Skin epidermis (tissue), 12 donors: ENCODE results near the gene ZNF609.

Source experiments
- H3K27ac ChIP-seq, 21 experiments: fragments of 200-600 bp; sonication (generic) in 11 of 21; one replicate each; pipeline ENCODE4 v1.5.0; 2020; ENCODE audit warnings: mild to moderate bottlenecking in 3 of 21, inconsistent platforms in 2 of 21, moderate library complexity in 2 of 21
- H3K4me3 ChIP-seq, 7 experiments: fragments of 200-600 bp; sonication (generic) in 2 of 7; one replicate each; pipeline ENCODE4 v1.5.0; 2020; ENCODE audit warnings: inconsistent platforms in 2 of 7, mild to moderate bottlenecking in 2 of 7, moderate library complexity in 1 of 7

Gene ZNF609

GRCh38 chr15:64452988-64453688, 7.2 kb upstream of the ZNF609 start:
- peak overlapping the region in 2 of 21 experiments; percentile 26 to 40 for H3K27ac ChIP-seq
- no peak overlapping the region for H3K4me3 ChIP-seq

GRCh38 chr15:64453689-64454037, 6.7 kb upstream of the ZNF609 start:
- Histone ChIP-seq H3K4me3 (no peak overlapping the region), H3K27ac (no peak overlapping the region)

- no peak overlapping the region for H3K4me3 ChIP-seq
- H3K27ac ChIP-seq = no peak overlapping the region
Observed at GRCh38 chr15:64454282-64454681, 6.1 kb upstream of the ZNF609 start.

DNA sequence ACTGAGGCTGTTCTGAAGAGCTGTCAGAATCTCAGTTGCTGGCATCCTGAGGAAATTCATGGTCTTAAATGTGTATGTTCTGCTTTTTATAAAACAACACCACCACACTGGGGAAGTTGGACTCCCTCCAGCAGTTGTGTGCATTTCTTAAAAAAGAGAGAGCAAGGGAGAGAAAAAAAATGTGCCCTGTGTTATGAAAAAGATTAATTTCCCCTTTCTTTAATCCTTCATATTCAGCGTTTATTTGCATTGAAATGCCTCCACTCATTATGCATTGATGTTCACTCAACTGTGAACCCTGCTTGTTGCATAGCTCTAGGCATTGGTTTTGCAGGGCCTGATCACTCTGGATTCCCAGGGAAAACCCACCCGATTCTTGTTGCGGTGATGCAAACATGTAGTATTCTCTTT, 4.4 kb upstream of the ZNF609 start:
- Histone ChIP-seq H3K27ac (peak overlapping the region in 4 of 21 experiments; percentile 7 to 43 (median 15)), H3K4me3 (no peak overlapping the region)

DNA sequence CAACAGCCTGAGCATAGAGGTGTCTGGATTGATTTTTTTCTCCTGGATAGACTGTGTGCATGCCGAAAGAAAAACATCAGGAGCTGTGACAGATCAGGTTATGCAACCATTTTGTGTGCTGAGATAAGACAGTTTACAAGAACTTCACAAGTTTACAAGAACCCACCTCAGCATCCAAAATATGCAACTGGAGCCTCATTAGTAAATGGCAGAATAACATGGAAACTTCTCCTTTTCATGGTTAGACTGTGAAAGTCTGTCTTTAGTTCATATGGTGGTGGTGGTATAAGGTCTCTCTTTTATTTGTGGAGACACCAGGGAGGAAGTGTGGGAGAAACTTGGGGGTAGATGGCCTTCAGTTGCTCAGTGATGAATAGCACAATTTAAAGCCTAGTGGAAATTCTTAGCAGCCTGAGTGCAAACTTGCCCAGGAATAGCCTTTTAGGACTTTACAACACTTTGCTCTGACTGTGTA, 3.7 kb upstream of the ZNF609 start:
- Histone ChIP-seq H3K27ac (peak overlapping the region in 4 of 21 experiments; percentile 7 to 43 (median 16)), H3K4me3 (no peak overlapping the region)

GRCh38 chr15:64459066-64459781, 1.2 kb upstream of the ZNF609 start:
- H3K4me3 ChIP-seq = no peak overlapping the region
- no peak overlapping the region for H3K27ac ChIP-seq

DNA sequence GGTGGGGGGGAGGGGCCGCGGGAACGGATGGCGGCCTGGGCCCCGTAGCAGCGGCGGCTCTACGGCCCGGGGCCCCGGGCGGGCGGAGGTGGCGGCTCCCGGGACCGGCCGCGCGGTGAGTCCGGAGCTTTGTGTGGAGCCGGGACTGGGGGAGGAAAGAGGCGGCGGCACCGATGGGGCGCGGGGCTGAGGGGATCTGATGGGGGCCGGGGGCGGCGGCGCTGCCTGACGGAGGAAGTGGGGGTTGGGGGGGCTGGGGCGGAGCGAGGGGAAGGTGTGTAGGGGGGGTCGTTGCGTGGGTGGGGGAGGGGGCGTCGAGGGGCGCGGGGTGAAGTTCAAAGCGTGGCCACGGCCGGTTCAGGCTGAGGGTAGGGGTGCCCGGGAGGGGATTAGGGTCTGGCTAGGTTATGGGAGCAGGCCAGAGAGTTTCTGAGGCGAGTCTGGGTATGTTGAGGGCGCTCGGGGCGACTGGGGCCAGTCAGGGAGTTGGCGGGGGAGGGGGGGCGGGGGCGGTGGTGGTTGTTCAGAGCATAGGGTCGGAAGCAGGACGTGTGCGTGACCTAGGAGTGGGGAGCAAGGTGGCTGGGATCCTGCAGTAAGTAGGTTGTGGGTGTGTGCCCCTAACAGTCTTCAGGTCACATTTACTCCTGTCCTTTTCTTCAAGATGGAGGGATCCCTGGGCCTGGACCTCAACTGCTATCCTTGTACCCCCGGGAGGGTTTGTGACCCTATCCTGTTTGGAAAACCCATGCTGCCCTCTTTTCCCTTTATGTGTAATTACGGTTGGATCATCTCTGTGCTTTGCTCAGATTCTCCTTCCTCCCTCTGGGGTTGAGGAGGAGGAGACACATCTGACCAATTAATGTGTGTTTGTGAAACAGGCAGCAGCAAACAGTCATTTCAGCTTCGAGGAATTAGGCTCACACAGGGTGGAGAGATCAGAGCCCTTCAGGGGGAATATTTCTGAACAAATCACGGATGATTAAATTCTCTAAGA, 644 bp downstream of the ZNF609 start:
- H3K4me3 ChIP-seq = peak overlapping the region; percentile 59 to 91 (median 73)
- peak overlapping the region; percentile 72 to 96 (median 90) for H3K27ac ChIP-seq

- peak overlapping the region in 19 of 21 experiments; percentile 45 to 96 (median 87) for H3K27ac ChIP-seq
- H3K4me3 ChIP-seq = peak overlapping the region in 6 of 7 experiments; percentile 59 to 91 (median 70)
Observed at GRCh38 chr15:64461721-64462162, 1.4 kb downstream of the ZNF609 start.

DNA sequence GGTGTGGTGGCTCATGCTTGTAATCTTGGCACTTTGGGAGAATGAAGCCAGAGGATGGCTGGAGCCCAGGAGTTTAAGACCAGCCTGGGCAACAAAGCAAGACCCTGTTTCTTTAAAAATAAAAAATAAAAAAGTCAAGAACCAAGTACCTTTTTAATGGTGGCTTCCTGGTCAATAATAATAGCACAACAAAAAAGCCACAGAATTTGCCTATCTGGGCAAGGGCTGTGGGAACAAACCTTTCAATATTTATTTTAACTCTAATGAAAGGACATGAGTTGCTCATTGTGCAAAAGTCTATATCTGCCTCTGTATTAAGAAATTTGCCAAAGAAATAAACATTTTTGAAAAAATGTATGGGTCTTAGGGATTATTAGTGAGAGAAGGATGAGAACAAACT, 2.1 kb downstream of the ZNF609 start:
- Histone ChIP-seq H3K27ac (peak overlapping the region in 6 of 21 experiments; percentile 5 to 94 (median 90)), H3K4me3 (no peak overlapping the region)

DNA sequence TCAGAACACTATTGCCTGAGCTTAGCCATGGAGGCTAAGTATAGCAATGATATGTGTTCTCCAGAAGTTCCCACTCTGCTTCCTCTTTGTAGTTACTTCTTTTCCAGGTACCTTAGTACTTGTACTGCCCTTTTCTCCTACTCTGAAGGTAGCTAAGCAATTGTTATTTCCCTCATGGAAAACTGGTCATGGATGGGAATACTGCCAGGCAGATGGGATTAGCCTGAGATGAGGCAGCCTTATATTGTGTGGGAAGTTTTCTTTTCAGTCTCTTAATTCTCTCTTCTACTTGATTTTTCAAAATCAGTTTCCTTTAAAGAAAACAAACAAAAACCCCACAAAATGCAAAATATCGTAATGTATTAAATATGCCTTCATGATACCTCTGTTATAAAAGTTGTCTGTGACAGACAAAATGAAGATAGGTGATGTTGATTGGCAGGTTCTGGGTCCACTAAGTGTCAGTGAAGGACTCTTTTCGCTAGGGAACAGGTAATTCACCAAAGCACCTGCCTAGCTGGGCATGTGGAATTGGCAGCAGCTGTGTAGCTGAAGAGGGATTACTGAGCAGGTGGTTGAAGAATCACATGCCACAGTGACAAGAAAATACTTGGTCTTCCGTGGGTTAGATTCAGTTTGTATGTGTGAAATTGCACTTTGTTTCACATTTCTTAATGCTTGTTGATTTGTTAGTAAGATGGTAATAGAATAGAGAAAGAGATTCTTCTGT, 4.1 kb downstream of the ZNF609 start:
- peak overlapping the region in 1 of 21 experiments; percentile 37 for H3K27ac ChIP-seq
- H3K4me3 ChIP-seq = no peak overlapping the region

- no peak overlapping the region for H3K27ac ChIP-seq
Observed at GRCh38 chr15:64466408-64467141, 6.2 kb downstream of the ZNF609 start.

DNA sequence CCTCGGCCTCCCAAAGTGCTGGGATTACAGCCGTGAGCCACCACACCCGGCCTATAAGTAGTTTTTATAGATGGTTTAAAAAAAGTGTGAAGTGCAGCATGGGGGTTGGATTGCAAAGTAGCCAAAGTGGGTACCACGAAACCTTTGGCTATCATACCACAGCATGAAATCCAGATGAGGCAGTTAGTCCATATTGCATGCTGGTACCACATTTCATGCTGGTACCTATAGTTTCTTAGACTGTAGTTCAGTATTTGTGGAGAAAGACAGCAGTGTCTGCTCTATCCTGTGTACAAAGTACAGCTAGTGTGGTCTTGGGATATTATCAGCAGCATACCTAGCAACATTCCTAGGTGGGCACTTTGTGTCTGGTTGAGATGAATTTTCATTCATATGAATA, 11.8 kb downstream of the ZNF609 start:
- Histone ChIP-seq H3K4me3 (no peak overlapping the region), H3K27ac (no peak overlapping the region)

More at GRCh38 chr15:64466408-64467141, 6.2 kb downstream of the ZNF609 start:
- H3K4me3 ChIP-seq = no peak overlapping the region

- Histone ChIP-seq H3K27ac (no peak overlapping the region), H3K4me3 (no peak overlapping the region)
Observed at GRCh38 chr15:64474846-64475245, 14.5 kb downstream of the ZNF609 start.

DNA sequence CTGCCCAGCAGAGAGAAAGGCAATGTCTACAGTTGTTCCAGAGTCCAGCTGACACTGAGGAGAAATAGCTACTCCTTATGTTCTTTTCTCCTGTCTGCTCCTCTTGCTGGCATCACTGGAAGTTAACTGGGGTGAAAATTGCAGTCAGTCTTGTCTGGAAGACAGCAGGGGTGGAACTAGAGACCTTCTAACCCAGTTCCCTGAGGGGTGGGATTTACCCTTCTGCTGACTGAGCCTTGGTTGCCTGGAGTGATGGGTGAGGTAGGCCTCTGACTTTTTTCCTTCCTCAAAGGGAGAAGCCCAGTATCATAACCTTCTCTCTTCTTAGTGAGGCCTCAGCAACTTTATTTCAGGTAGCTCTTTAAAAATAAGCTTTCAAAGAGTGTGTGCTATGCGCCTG, 16.2 kb downstream of the ZNF609 start:
- Histone ChIP-seq H3K27ac (peak overlapping the region in 1 of 21 experiments; percentile 3), H3K4me3 (no peak overlapping the region)

GRCh38 chr15:64478863-64479262, 18.5 kb downstream of the ZNF609 start:
- H3K27ac ChIP-seq = peak overlapping the region in 1 of 21 experiments; percentile 14

GRCh38 chr15:64480891-64481290, 20.5 kb downstream of the ZNF609 start:
- H3K27ac ChIP-seq = no peak overlapping the region
- H3K4me3 ChIP-seq = no peak overlapping the region

More at GRCh38 chr15:64478863-64479262, 18.5 kb downstream of the ZNF609 start:
- no peak overlapping the region for H3K4me3 ChIP-seq

DNA sequence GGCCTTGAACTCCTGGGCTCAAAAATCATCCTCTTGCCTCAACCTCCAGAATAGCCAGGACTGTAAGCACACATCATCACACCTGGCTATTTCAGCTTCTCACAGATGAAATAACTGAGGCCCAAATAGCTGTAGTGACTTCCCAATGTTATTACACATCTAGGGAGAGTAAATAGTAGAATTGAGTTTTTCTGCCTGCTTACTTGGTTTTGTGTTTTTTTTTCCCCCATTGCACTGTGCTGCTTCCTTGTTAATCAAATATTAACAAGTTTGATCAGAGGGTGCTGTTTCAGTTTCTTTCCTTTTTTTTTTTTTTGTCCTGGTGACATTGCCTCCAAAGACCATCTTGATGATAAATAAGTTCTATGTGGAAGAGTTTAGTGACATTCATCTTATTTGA, 23.4 kb downstream of the ZNF609 start:
- Histone ChIP-seq H3K27ac (no peak overlapping the region), H3K4me3 (no peak overlapping the region)

DNA sequence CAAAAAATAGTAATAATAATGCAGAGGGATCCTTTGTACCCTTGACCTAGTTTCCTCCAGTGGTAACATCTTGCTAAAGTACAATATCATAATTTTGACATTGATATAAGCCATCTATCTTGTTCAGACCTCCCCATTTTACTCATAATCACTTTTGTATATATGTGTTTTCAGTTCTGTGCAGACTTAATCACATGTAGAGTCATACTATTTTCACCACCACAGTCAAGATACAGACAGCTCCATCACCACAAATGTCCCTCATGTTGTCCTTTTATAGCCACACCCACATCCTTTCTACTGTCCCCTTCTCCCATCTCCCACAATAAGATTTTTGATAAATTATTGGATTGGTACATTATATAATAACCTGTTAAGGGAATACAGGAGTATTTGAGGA, 25.4 kb downstream of the ZNF609 start:
- no peak overlapping the region for H3K27ac ChIP-seq
- H3K4me3 ChIP-seq = no peak overlapping the region
